AG04450 (cell line): ENCODE results near the gene FAU. TPM values are rescaled to one million over a fixed set of nuclear protein-coding genes. Genes with fewer than 3 reads are reported as not detected.

Source experiments
- CTCF ChIA-PET: fragments of 300-600, 350-600 bp; formaldehyde crosslinking; extraction: SDS; loops from one replicate; lab custom pipeline; 2022; ENCODE audit warnings: antibody characterized with exemption, inconsistent platforms; lab: Charles Lee
- POLR2A ChIA-PET: fragments of 350-600 bp; formaldehyde crosslinking; extraction: SDS; loops from one replicate; lab custom pipeline; 2021; ENCODE audit warnings: antibody characterized with exemption, inconsistent platforms; lab: Yijun Ruan, JAX
- DNase-seq: peaks from one replicate; pipeline ENCODE4 v3.0.0-alpha.2; 2011; ENCODE audit warnings: low read depth, low spot score
- H3K27ac ChIP-seq: one replicate; pipeline ENCODE4 v1.5.1; 2012; ENCODE audit warnings: low read depth, low read length, control low read depth
- H3K27me3 ChIP-seq: one replicate; pipeline ENCODE4 v1.6.0; 2012; ENCODE audit warnings: low read length; ENCODE audit not compliant: control insufficient read depth, insufficient read depth
- H3K4me3 ChIP-seq: 2 replicates; pipeline ENCODE4 v1.5.1; 2011; ENCODE audit warnings: mild to moderate bottlenecking, low read depth, low read length, control low read depth
- H3K9me3 ChIP-seq: 2 replicates; pipeline ENCODE4 v1.5.1; 2012; ENCODE audit warnings: low read length; ENCODE audit not compliant: control insufficient read depth, insufficient read depth
- CTCF ChIP-seq: IDR thresholded peaks from 2 replicates; pipeline ENCODE4 v1.5.1; 2011; ENCODE audit warnings: low read depth, low read length, control low read depth, inconsistent platforms
- polyA plus RNA-seq: library from polyadenylated mRNA; depleted of rRNA; stranded (reverse); fragments of >200 nt; gene quantifications from 2 replicates; pipeline ENCODE4 v1.2.3, GENCODE V29; 2011

Gene FAU
- polyA plus RNA-seq, 1 experiment = 426 TPM

- no peak for TF ChIP-seq CTCF
- Histone ChIP-seq H3K4me3 (no peak overlapping the region), H3K9me3 (no peaks in the 10 kb centered on the region), H3K27ac (no peak overlapping the region), H3K27me3 (peaks cover 9% of the 10 kb centered on the region)
- ChIA-PET POLR2A (interaction anchor here (0.6 kb wide), 1 partner anchor 374 kb away, joined by 3 read pairs; no protein-coding TSS in a partner anchor), CTCF (interaction anchor here (0.6 to 0.7 kb wide), 2 partner anchors 26 to 108 kb away, joined by 3 to 4 read pairs; no protein-coding TSS in a partner anchor)
- DNase-seq = no peak
Observed at GRCh38 chr11:65136515-65137096, 14.7 kb upstream of the FAU start.

GRCh38 chr11:65135633-65136145 lies 13.8 kb upstream of the FAU start:
- H3K27me3 ChIP-seq = peaks cover 2% of the 10 kb centered on the region
- no peak overlapping the region for H3K27ac ChIP-seq
- ChIA-PET CTCF (interaction anchor here (0.9 to 1.3 kb wide), 3 partner anchors 9 to 217 kb away, joined by 3 to 5 read pairs (median 4); no protein-coding TSS in a partner anchor), POLR2A (interaction anchor here (0.6 to 2.6 kb wide), 13 partner anchors 9 to 431 kb away, joined by 3 to 20 read pairs (median 4); partner anchors contain the start of genes CAPN1, FAU, MRPL49 and SPDYC)
- DNase-seq = no peak
- H3K4me3 ChIP-seq = peak overlapping the region; percentile 95
- no peak for TF ChIP-seq CTCF
- no peaks in the 10 kb centered on the region for H3K9me3 ChIP-seq

GRCh38 chr11:65134952-65135632 lies 13.2 kb upstream of the FAU start:
- H3K27me3 ChIP-seq = peaks cover 1% of the 10 kb centered on the region
- ChIA-PET POLR2A (interaction anchor here (0.6 to 2.6 kb wide), 14 partner anchors 9 to 431 kb away, joined by 3 to 20 read pairs (median 4); partner anchors contain the start of genes CAPN1, FAU, MRPL49 and SAC3D1), CTCF (interaction anchor here (0.9 to 1.3 kb wide), 3 partner anchors 9 to 218 kb away, joined by 3 to 5 read pairs (median 4); no protein-coding TSS in a partner anchor)
- peak overlapping the region; percentile 99 for H3K27ac ChIP-seq
- no peaks in the 10 kb centered on the region for H3K9me3 ChIP-seq
- H3K4me3 ChIP-seq = peak overlapping the region; percentile 95
- TF ChIP-seq CTCF = no peak
- peak; percentile 92 for DNase-seq

GRCh38 chr11:65134240-65134951 lies 12.5 kb upstream of the FAU start, which contains the start of gene SYVN1:
TSS of gene SYVN1 (minus strand) at chr11:65134519. CDS start at chr11:65133601, 918 bp downstream.
- H3K27me3 ChIP-seq = no peaks in the 10 kb centered on the region
- H3K9me3 ChIP-seq = no peaks in the 10 kb centered on the region; the same call in 1 of the 2 replicates
- CTCF ChIA-PET = interaction anchor here (1.3 kb wide), 1 partner anchor 219 kb away, joined by 5 read pairs; no protein-coding TSS in a partner anchor
- H3K27ac ChIP-seq = peak within 1 kb of the TSS; percentile 99
- DNase-seq = peak; percentile 67
- TF ChIP-seq CTCF = no peak
- H3K4me3 ChIP-seq = peak within 1 kb of the TSS; percentile 95
- POLR2A ChIA-PET = interaction anchor here (0.6 to 2.6 kb wide), 14 partner anchors 8 to 724 kb away, joined by 3 to 20 read pairs (median 4); partner anchors contain the start of genes CAPN1, FAU, MRPL49 and SAC3D1
